ENCODE data around the gene FASN. TPM values are rescaled to one million over a fixed set of nuclear protein-coding genes. Genes with fewer than 3 reads are reported as not detected.
"Not testable (repeated sequence)": the region's sequence is repeated elsewhere in the genome, so short reads cannot be mapped to it uniquely, and the experiment has no call there.

The FASN gene
- total RNA-seq: 100 to 1,000 TPM; 138 to 139 TPM

DNA sequence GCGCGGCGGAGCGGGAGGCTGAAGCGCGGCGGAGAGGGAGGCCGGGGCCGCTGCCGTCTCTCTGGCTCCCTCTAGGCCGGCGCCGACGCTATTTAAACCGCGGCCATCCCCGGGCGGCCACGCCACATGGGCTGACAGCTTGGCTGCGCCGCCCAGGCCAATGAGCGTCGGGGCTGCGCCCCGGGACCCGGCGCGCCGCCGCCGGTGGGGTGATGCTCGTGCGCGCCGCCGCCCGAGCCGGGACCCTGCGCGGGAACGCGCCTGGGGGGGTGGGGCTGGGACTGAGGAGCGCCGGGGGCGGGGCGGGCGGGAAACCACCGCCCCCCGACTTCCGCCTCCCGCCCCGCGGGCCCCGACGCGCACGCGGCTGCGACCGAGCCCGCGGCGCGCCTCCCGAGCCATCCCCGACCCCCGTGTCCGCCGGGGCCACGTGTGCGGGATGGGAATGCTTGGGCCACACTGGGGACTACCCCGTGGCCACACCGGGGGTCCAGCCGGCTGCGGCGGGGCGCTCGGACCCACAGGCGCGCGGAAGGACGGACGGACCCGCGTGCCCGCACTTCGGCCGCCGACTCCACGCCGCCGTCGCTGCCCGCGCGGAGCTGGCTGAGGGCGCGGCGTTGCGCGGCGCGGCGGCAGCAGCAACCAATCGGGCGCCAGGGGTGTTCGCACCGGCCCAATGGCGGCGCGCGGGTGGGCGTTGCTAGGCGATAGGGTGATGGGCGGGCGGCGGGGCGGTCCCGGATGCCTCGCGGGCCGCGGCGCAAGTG is at the start of gene FASN:
Gene FASN, minus strand, starts transcription at position 68 of the 770 bp plus-strand sequence. CDS start 1,791 bp downstream, outside the sequence.
- Mint-ChIP-seq H3K27me3 (no peaks in the 10 kb centered on the region), H3K27ac (peak within 1 kb of the TSS; percentile 82), H3K4me3 (peak within 1 kb of the TSS; percentile 73), H3K9me3 (no peaks in the 10 kb centered on the region), H3K36me3 (ENCODE audit: low read depth) (peaks cover 1% of the 10 kb centered on the region), H3K4me1 (peaks cover 26% of the 10 kb centered on the region)
- CTCF ChIA-PET: interaction anchor here (0.9 to 1.7 kb wide), 7 partner anchors 11 to 166 kb away, joined by 3 to 9 read pairs (median 4); partner anchors contain the start of gene DCXR
- DNase-seq: peak; percentile 92
- POLR2A ChIA-PET: interaction anchor here (1.4 kb wide), 1 partner anchor 61 kb away, joined by 3 read pairs; the partner anchor contains the start of gene DCXR

DNA sequence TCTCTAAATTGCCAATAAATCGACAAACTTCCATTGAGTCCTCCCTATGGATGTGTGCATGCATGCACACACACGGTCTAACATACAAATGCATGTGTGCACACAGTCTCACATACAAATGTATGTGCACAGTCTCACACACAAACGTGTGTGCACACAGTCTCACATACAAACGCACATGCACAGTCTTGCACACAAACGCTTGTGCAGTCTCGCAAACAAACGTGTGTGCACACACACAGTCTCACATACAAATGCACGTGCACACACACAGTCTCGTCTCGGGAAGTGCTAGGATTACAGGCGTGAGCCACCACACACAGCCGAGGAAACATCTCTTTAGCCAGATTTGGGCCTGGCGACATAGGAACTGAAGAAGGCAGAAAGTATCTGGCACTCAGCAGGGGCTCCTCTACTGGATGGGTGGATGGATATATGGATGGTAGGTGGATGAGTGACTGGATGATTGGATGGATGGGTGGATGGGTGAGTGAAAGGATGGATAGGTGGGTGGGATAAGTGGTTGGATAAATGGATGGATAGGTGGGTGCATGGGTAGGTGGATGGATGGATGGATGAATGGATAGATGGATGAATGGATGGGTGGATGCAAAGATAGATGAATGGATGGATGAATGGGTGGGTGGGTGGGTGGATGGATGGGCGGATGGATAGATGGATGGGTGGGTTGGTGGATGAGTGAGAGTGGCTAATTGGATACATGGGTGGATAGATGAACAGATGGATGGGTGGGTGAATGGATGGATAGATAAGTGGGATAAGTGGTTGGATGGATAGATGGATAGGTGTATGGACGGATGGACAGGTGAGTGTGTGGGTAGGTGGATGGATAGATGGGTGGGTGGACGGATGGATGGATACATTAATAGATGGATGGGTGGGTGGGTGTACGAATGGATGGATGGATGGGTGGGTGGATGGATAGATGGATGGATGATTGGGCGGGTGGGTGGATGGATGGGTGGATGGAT is 48.9 kb upstream of the FASN start:
- H3K27ac Mint-ChIP-seq: no peak overlapping the region
- POLR2A ChIA-PET: no interaction called here
- H3K9me3 Mint-ChIP-seq: no peaks in the 10 kb centered on the region
- no peaks in the 10 kb centered on the region for H3K27me3 Mint-ChIP-seq
- H3K4me3 Mint-ChIP-seq: no peak overlapping the region
- peaks cover 2% of the 10 kb centered on the region for H3K4me1 Mint-ChIP-seq
- peaks cover 5% of the 10 kb centered on the region for H3K36me3 Mint-ChIP-seq (ENCODE audit: low read depth)
- CTCF ChIA-PET: interaction anchor here (1.8 kb wide), 1 partner anchor 116 kb away, joined by 4 read pairs; no protein-coding TSS in a partner anchor
- DNase-seq: no peak

DNA sequence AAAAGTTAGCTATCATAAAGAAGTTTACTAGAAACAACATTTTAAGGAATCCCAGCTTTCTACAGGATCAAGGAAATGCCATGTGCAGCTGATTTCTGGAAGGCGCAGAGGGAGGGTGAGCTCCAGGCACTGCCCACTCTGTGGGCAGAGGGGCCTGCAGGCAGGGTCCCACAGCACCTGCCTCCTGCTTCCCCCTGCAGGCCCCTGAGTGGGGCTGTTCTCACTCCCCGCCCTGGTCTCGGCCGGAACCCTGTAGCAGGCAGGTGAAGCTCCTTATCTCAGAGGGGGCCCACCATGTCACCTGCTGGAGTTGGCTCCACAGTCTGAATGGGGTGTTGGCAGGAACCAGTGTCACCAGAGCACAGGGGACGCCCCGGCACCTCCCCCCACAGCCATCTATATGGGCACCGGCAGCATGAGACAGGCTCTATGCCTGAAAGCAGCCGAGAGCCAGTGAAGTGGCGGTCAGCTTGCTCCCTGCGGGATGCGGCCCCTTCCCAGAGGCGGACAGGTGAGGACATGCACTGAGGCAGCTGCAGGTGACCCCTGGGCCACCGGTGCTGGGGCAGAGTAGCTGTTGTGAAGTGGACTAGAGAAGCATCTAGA is 47.6 kb upstream of the FASN start:
- Mint-ChIP-seq H3K27ac (no peak overlapping the region), H3K36me3 (ENCODE audit: low read depth) (peaks cover 5% of the 10 kb centered on the region), H3K9me3 (no peaks in the 10 kb centered on the region), H3K4me1 (peaks cover 2% of the 10 kb centered on the region), H3K27me3 (no peaks in the 10 kb centered on the region), H3K4me3 (no peak overlapping the region)
- POLR2A ChIA-PET: no interaction called here
- CTCF ChIA-PET: interaction anchor here (0.7 to 1.8 kb wide), 3 partner anchors 25 to 115 kb away, joined by 3 to 4 read pairs (median 3); no protein-coding TSS in a partner anchor
- no peak for DNase-seq

DNA sequence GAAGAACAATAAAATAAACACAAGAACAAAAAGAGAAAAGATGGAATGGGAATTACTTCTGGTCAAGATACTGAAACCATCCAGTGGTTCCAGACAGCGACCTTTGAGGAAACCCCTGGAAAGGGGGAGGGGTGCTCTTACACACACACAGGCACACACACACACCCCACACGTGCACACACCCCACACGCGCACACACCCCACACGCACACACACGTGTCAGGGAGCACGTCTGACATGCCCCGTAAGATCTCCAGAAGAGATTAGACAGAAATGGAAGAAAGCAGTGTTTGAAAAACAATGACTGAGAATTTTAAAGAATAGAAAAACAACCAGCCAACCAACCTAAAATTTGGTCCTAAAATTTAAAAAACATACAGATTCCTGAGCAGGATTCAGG is 45.3 kb upstream of the FASN start:
- H3K9me3 Mint-ChIP-seq: no peaks in the 10 kb centered on the region
- peaks cover 2% of the 10 kb centered on the region for H3K4me1 Mint-ChIP-seq
- ChIA-PET POLR2A (no interaction called here), CTCF (no interaction called here)
- H3K4me3 Mint-ChIP-seq: no peak overlapping the region
- DNase-seq: no peak
- H3K27ac Mint-ChIP-seq: no peak overlapping the region
- no peaks in the 10 kb centered on the region for H3K27me3 Mint-ChIP-seq
- peaks cover 5% of the 10 kb centered on the region for H3K36me3 Mint-ChIP-seq (ENCODE audit: low read depth)

DNA sequence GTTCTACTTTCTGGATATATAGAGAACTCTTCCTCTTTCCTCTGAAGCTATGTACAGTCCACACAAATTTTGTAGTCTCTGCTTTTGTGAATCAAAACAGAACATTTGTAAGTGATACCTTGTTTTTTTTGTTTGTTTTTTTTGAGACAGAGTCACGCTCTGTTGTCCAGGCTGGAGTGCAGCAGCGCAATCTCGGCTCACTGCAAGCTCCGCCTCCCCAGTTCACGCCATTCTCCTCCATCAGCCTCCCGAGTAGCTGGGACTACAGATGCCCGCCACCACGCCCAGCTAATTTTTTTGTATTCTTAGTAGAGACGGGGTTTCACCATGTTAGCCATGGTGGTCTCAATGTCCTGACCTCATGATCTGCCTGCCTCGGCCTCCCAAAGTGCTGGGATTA is 41.9 kb upstream of the FASN start:
- H3K27me3 Mint-ChIP-seq; H3K36me3 Mint-ChIP-seq (ENCODE audit: low read depth); CTCF ChIA-PET; DNase-seq; H3K4me1 Mint-ChIP-seq; POLR2A ChIA-PET; H3K4me3 Mint-ChIP-seq; H3K27ac Mint-ChIP-seq; H3K9me3 Mint-ChIP-seq: not testable (repeated sequence)

DNA sequence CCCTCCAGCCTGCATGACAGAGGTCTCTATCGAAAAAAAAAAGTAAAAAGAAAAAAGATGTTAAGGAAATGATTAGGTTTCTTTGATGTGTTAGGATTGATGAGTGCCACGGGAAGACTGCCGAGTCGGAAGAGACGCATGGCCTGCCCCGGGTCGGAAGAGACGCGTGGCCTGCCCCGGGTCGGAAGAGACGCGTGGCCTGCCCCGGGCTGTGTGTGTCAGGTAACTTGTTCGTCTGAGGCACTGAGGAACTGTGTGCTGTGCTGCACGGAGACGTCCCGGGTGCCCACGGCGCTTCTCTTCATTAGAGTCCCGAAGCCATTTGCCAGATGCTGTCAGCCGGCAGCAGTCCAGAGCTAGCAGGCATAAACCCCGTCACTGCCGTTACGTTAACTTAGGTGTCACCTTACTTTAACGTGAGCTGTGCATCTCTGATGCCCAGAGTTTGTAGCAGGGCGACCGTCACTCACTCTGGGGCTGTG is 40.5 kb upstream of the FASN start:
- Mint-ChIP-seq H3K36me3 (ENCODE audit: low read depth) (no peaks in the 10 kb centered on the region), H3K27me3 (no peaks in the 10 kb centered on the region), H3K4me3 (no peak overlapping the region), H3K9me3 (no peaks in the 10 kb centered on the region), H3K4me1 (peaks cover 2% of the 10 kb centered on the region), H3K27ac (no peak overlapping the region)
- ChIA-PET POLR2A (no interaction called here), CTCF (interaction anchor here (1.2 to 1.4 kb wide), 2 partner anchors 40 to 108 kb away, joined by 3 to 6 read pairs; partner anchors contain the start of gene FASN)
- no peak for DNase-seq

DNA sequence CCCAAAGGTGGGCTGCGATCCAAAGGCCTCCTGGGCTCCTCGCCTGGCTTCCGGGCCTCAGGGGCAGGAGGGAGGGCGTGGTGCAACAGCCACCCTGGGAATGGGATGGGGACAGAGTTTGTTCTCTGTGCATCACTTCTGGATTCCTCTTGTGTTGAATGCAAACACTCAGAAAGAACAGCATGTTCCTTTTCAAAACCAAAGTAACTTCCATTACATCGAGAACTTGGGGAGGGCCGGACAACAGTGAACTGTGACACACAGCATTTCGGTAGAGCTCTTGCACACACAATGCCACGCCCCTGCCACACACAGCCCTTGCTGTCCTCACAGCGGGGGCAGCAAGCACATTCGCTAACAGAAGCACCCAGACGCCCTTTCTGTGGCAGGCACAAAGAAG is 36.1 kb upstream of the FASN start:
- no peaks in the 10 kb centered on the region for H3K9me3 Mint-ChIP-seq
- H3K4me1 Mint-ChIP-seq: peaks cover 5% of the 10 kb centered on the region
- H3K36me3 Mint-ChIP-seq (ENCODE audit: low read depth): no peaks in the 10 kb centered on the region
- no peak overlapping the region for H3K4me3 Mint-ChIP-seq
- CTCF ChIA-PET: no interaction called here
- no peaks in the 10 kb centered on the region for H3K27me3 Mint-ChIP-seq
- no peak overlapping the region for H3K27ac Mint-ChIP-seq
- DNase-seq: no peak
- POLR2A ChIA-PET: no interaction called here

DNA sequence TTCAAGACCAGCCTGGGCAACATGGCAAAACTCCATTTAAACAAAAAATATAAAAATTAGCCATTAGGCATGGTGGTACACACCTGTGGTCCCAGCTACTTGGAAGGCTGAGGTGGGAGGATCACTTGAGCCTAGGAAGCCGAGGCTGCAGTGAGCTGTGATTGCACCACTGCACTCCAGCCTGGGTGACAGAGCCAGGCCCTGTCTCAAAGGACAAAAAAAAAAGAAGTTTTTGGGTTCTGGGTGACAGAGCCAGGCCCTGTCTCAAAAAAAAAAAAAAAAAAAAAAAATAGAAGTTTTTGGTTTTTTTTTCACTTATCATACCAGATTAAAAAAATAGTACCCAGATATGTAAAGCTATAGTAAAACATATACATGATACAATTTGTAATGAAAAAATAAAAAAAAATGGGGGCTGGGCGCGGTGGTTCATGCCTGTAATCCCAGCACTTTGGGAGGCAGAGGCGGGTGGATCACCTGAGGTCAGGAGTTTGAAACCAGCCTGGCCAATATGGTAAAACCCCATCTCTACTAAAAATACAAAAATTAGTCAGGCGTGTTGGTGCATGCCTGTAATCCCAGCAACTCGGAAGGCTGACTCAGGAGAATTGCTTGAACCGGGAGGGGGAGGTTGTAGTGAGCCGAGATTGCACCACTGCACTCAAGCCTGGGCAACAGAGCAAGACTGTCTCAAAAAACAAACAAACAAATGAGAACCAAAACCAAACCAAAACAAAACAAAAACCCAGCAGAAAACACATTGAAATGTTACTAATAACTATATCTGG is 35.3 kb upstream of the FASN start:
- POLR2A ChIA-PET; DNase-seq; H3K9me3 Mint-ChIP-seq; H3K36me3 Mint-ChIP-seq (ENCODE audit: low read depth); H3K27me3 Mint-ChIP-seq; H3K4me3 Mint-ChIP-seq; H3K27ac Mint-ChIP-seq: not testable (repeated sequence)
- peaks cover 12% of the 10 kb centered on the region for H3K4me1 Mint-ChIP-seq
- CTCF ChIA-PET: interaction anchor here (0.6 to 0.8 kb wide), 2 partner anchors 27 to 217 kb away, joined by 3 read pairs; no protein-coding TSS in a partner anchor

DNA sequence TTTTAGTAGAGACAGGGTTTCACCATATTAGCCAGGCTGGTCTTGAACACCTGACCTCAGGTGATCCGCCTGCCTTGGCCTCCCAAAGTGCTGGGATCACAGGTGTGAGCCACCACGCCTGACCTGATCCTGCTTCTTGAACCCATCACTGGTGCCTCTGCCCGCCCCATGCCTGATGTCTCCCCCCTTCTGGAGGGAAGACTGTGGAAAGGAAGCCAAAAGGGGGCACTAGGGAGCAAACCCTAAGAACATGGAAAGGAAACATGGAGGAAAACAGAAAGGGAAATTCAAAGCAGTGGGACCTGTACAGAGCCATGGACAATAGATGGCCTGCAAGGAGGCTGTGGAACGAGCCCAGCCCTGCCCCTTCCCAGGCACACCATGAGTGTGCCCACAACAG is 31.1 kb upstream of the FASN start:
- no peak overlapping the region for H3K4me3 Mint-ChIP-seq
- no peaks in the 10 kb centered on the region for H3K27me3 Mint-ChIP-seq
- ChIA-PET POLR2A (no interaction called here), CTCF (no interaction called here)
- H3K27ac Mint-ChIP-seq: peak overlapping the region; percentile 31
- H3K4me1 Mint-ChIP-seq: peaks cover 51% of the 10 kb centered on the region
- DNase-seq: no peak
- no peaks in the 10 kb centered on the region for H3K9me3 Mint-ChIP-seq
- peaks cover 11% of the 10 kb centered on the region for H3K36me3 Mint-ChIP-seq (ENCODE audit: low read depth)

DNA sequence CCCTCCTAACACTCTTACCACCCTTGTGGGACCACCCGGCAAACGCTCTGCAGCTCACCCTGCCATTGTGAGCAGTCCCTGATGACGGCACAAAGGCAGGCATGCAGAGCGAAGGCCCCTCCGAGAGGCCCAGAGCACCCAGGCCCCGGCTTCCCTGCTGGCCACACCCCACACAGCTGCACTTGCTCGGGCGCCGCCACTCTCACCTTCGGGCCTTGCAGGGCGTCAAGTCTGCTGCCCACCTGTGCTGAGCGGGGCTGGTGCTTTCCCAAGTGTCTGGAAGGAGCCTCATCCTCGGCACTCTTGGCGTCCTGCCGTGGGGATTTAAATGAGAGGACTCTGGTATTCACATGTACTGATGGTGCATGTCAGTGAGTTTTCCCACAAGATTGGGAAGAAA is 30.3 kb upstream of the FASN start:
- POLR2A ChIA-PET: no interaction called here
- DNase-seq: no peak
- peak overlapping the region; percentile 99 for H3K27ac Mint-ChIP-seq
- CTCF ChIA-PET: interaction anchor here (1.2 to 1.5 kb wide), 2 partner anchors 22 to 98 kb away, joined by 3 to 5 read pairs; no protein-coding TSS in a partner anchor
- no peaks in the 10 kb centered on the region for H3K27me3 Mint-ChIP-seq
- no peaks in the 10 kb centered on the region for H3K9me3 Mint-ChIP-seq
- H3K4me3 Mint-ChIP-seq: no peak overlapping the region
- H3K4me1 Mint-ChIP-seq: peaks cover 57% of the 10 kb centered on the region
- peaks cover 16% of the 10 kb centered on the region for H3K36me3 Mint-ChIP-seq (ENCODE audit: low read depth)

DNA sequence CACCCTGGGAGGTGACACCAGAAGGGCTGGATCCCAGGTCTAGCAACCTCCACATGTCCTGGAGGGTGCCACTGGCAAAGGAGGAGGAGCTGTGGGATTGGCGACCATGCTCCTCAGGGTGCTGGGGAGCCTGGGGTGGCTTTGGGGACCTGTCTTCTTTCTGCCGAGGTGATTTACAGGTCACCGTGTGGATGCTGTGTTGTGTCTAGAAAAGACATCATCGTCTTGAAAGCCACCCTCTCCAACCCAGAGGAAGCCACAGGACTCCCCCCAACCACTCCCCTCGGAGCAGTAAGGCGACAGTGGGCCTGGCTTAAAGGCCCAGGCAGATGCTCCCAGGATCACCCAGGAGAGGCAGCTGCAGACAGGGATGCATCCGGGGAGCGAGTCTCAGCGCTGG is 29.7 kb upstream of the FASN start:
- DNase-seq: peak; percentile 26
- peaks cover 17% of the 10 kb centered on the region for H3K36me3 Mint-ChIP-seq (ENCODE audit: low read depth)
- H3K27ac Mint-ChIP-seq: peak overlapping the region; percentile 99
- peak overlapping the region; percentile 68 for H3K4me3 Mint-ChIP-seq
- peaks cover 60% of the 10 kb centered on the region for H3K4me1 Mint-ChIP-seq
- POLR2A ChIA-PET: interaction anchor here (0.6 kb wide), 1 partner anchor 104 kb away, joined by 4 read pairs; no protein-coding TSS in a partner anchor
- H3K27me3 Mint-ChIP-seq: no peaks in the 10 kb centered on the region
- H3K9me3 Mint-ChIP-seq: no peaks in the 10 kb centered on the region
- CTCF ChIA-PET: interaction anchor here (1.2 to 1.5 kb wide), 2 partner anchors 22 to 97 kb away, joined by 3 to 5 read pairs; no protein-coding TSS in a partner anchor

DNA sequence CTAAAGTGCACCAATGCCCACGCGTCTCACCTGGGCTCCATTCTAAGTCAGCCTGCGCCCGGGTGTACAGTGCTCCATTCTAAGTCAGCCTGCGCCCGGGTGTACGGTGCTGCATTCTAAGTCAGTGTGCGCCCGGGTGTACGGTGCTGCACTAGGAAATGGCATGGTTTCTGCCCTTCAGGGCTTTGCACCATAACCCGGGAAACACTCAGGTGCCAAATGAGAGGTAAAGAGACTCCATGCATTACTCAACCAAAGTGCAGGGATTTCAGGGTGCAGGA is 29.2 kb upstream of the FASN start:
- DNase-seq: no peak
- no peaks in the 10 kb centered on the region for H3K9me3 Mint-ChIP-seq
- peaks cover 63% of the 10 kb centered on the region for H3K4me1 Mint-ChIP-seq
- ChIA-PET CTCF (interaction anchor here (1.2 to 1.6 kb wide), 5 partner anchors 10 to 97 kb away, joined by 3 to 6 read pairs (median 4); no protein-coding TSS in a partner anchor), POLR2A (interaction anchor here (0.6 kb wide), 1 partner anchor 105 kb away, joined by 4 read pairs; no protein-coding TSS in a partner anchor)
- H3K27me3 Mint-ChIP-seq: no peaks in the 10 kb centered on the region
- H3K27ac Mint-ChIP-seq: peak overlapping the region; percentile 99
- H3K4me3 Mint-ChIP-seq: peak overlapping the region; percentile 68
- peaks cover 17% of the 10 kb centered on the region for H3K36me3 Mint-ChIP-seq (ENCODE audit: low read depth)
